ENCODE results near the gene ARV1.

The ARV1 gene

DNA sequence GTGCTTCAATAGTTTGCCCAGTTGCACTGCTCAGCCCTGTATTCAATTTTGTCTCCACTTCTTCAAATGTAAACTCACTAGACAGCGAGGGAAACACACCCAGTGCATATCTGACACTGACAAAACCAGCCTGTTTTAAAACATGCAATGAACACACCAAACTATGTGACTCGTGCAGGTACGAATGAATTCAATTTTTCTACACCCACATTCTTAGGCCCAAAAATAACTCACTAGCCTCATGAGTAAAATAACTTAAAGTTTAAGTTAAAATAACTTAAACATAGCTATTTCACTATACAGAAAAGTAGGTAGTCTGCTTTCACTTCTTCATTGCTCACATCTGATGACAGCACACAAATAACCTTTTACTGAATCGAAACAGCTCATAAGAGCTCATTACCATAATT lies 21.3 kb upstream of the ARV1 start:
- in situ Hi-C loops (cut with HindIII; ENCODE audit: low sequenced_read_pairs): no loop called here
- TF ChIP-seq, protein P1, sequence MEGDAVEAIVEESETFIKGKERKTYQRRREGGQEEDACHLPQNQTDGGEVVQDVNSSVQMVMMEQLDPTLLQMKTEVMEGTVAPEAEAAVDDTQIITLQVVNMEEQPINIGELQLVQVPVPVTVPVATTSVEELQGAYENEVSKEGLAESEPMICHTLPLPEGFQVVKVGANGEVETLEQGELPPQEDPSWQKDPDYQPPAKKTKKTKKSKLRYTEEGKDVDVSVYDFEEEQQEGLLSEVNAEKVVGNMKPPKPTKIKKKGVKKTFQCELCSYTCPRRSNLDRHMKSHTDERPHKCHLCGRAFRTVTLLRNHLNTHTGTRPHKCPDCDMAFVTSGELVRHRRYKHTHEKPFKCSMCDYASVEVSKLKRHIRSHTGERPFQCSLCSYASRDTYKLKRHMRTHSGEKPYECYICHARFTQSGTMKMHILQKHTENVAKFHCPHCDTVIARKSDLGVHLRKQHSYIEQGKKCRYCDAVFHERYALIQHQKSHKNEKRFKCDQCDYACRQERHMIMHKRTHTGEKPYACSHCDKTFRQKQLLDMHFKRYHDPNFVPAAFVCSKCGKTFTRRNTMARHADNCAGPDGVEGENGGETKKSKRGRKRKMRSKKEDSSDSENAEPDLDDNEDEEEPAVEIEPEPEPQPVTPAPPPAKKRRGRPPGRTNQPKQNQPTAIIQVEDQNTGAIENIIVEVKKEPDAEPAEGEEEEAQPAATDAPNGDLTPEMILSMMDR (IDR thresholded peaks at IDR 0.05; ENCODE audit: low read depth, low read length): no peak
- no peak for DNase-seq (ENCODE audit: low read depth, low spot score)

DNA sequence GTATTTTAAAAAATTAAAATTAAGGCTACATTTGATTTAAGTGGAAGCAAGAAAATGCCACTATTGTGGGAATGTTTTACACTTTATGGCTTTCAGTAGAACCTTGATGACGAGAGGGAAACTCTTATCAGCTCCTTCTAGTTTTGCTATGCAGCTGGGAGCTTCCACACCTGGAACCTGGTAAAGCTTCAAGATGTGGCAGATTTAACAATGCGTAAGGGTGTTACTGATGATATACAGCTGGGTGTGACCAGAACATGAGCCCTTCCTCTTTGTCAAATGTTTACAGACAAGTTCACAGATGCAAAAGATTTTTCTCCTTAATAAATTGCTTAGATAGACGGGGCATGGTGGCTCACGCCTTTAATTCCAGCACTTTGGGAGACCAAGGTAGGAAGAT lies 20.5 kb upstream of the ARV1 start:
- no peak for DNase-seq (ENCODE audit: low read depth, low spot score)
- no peak overlapping the region for H3K4me3 ChIP-seq (ENCODE audit: low read depth, low read length)
- TF ChIP-seq, protein P1 (IDR thresholded peaks at IDR 0.05; ENCODE audit: low read depth, low read length): no peak
- in situ Hi-C loops (cut with HindIII; ENCODE audit: low sequenced_read_pairs): no loop called here

More for the DNA sequence above, 21.3 kb upstream of the ARV1 start:
- no peak overlapping the region for H3K4me3 ChIP-seq (ENCODE audit: low read depth, low read length)

- no peak for DNase-seq (ENCODE audit: low read depth, low spot score)
Measured at GRCh38 chr1:230964896-230965295, 14.0 kb upstream of the ARV1 start.

DNA sequence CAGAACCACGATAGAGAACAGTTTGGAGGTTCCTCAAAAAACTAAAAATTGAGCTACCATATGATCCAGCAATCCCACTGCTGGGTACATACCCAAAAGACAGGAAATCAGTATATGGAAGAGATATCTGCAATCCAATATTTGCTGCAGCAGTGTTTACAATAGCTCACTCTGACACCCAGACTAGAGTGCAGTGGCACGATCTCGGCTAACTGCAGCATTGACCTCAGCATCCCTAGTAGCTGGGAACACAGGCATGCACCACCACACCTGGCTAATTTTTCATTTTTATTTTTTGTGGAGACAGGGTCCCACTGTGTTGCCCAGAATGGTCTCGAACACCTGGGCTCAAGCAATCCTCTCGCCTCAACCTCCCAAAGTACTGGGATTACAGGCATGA lies 13.4 kb upstream of the ARV1 start:
- in situ Hi-C loops (cut with HindIII; ENCODE audit: low sequenced_read_pairs): no loop called here
- TF ChIP-seq, protein P1 (IDR thresholded peaks at IDR 0.05; ENCODE audit: low read depth, low read length): no peak
- H3K4me3 ChIP-seq (ENCODE audit: low read depth, low read length): no peak overlapping the region
- no peak for DNase-seq (ENCODE audit: low read depth, low spot score)

More at GRCh38 chr1:230964896-230965295, 14.0 kb upstream of the ARV1 start:
- TF ChIP-seq, protein P1 (IDR thresholded peaks at IDR 0.05; ENCODE audit: low read depth, low read length): no peak
- in situ Hi-C loops (cut with HindIII; ENCODE audit: low sequenced_read_pairs): no loop called here
- no peak overlapping the region for H3K4me3 ChIP-seq (ENCODE audit: low read depth, low read length)

- TF ChIP-seq, protein P1 (IDR thresholded peaks at IDR 0.05; ENCODE audit: low read depth, low read length): no peak
- H3K4me3 ChIP-seq (ENCODE audit: low read depth, low read length): no peak overlapping the region
- no peak for DNase-seq (ENCODE audit: low read depth, low spot score)
- in situ Hi-C loops (cut with HindIII; ENCODE audit: low sequenced_read_pairs): no loop called here
Measured at GRCh38 chr1:230966358-230966873, 12.5 kb upstream of the ARV1 start.

DNA sequence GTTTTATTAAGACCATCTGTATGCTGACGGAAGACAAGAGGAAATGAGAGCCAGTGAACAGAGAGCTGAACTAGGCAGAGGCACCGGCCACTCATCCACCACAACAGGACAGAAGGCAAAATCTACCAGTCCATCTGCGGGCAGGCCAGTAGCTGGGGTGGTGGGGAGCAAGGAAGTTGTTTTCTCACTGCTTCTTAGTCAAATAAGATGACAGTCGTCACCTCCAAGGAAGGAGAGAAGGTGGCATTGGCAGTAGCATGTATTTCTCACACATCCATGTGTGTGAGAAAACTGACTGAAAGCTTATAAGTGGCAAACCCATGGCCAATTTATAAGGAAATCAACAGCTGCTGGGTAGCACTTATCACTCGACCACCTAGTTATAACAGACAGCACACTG lies 8.5 kb upstream of the ARV1 start:
- in situ Hi-C loops (cut with HindIII; ENCODE audit: low sequenced_read_pairs): no loop called here
- H3K4me3 ChIP-seq (ENCODE audit: low read depth, low read length): no peak overlapping the region
- no peak for DNase-seq (ENCODE audit: low read depth, low spot score)
- TF ChIP-seq, protein P1 (IDR thresholded peaks at IDR 0.05; ENCODE audit: low read depth, low read length): no peak

DNA sequence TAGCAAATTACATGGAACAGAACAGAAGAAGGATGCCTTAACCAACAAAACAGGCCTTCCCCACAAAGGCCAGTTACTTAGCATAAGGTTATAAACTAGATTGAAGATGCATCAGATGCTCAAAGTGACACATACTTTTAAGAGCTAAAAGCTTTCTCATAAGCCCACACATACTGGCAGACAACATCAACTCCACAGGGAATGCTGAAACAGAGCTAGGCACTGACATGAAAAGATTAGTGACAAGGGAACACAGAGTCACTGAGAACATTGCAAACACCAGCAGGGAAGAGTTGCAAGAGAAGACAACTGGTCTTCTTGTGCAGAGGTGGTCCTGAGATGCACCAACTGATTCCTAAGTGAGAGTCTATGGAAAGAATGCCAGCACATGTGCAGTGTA lies 7.1 kb upstream of the ARV1 start:
- no peak for DNase-seq (ENCODE audit: low read depth, low spot score)
- H3K4me3 ChIP-seq (ENCODE audit: low read depth, low read length): no peak overlapping the region
- TF ChIP-seq, protein P1 (IDR thresholded peaks at IDR 0.05; ENCODE audit: low read depth, low read length): no peak
- in situ Hi-C loops (cut with HindIII; ENCODE audit: low sequenced_read_pairs): no loop called here
